HEK293 (cell line): ENCODE results near the gene PPIL4.

Source experiments
- CTCF ChIA-PET: fragments of 350-600 bp; formaldehyde crosslinking; extraction: SDS; loops from one replicate; lab custom pipeline; 2021; ENCODE audit warnings: antibody characterized with exemption; lab: Yijun Ruan, JAX
- POLR2A ChIA-PET: fragments of 300-600 bp; formaldehyde crosslinking; extraction: SDS; loops from one replicate; lab custom pipeline; 2020; ENCODE audit warnings: antibody characterized with exemption, inconsistent platforms; lab: Yijun Ruan, JAX
- H3K27ac ChIP-seq: fragments of 200-500 bp; sonication (Bioruptor generic); 2 replicates; pipeline ENCODE4 v1.5.1; 2014; ENCODE audit warnings: low read depth, low read length, control low read depth, inconsistent platforms; ENCODE audit errors: extremely low read depth
- H3K36me3 ChIP-seq, 2 experiments: fragments of 200-500 bp in 1 of 2; sonication (Bioruptor generic) in 1 of 2; 1 replicate in 1 of 2; 2 replicates in 1 of 2; pipeline ENCODE4 v1.5.1; 2014 to 2017; ENCODE audit warnings: inconsistent platforms in 2 of 2, low read length in 2 of 2; ENCODE audit not compliant: control insufficient read depth in 2 of 2, insufficient read depth in 1 of 2
- H3K4me1 ChIP-seq: fragments of 200-500 bp; sonication (Bioruptor generic); 2 replicates; pipeline ENCODE4 v1.5.1; 2014; ENCODE audit warnings: mild to moderate bottlenecking, low read length, inconsistent platforms; ENCODE audit not compliant: control insufficient read depth, insufficient read depth
- H3K4me3 ChIP-seq: 2 replicates; pipeline ENCODE4 v1.5.1; 2011; ENCODE audit warnings: low read depth, mild to moderate bottlenecking, control low read depth, low read length, moderate library complexity
- H3K9me3 ChIP-seq: fragments of 200-500 bp; sonication (Bioruptor generic); 2 replicates; pipeline ENCODE4 v1.5.1; 2014; ENCODE audit warnings: low read depth, low read length, inconsistent platforms; ENCODE audit not compliant: control insufficient read depth, insufficient read depth
- EGR2 ChIP-seq: fragments of 450-650 bp; formaldehyde crosslinking; IDR thresholded peaks from 2 replicates; pipeline ENCODE4 v1.5.1; 2016; ENCODE audit warnings: low read depth, missing biosample characterization, missing genetic modification characterization
- ZBTB8A ChIP-seq: fragments of 450-650 bp; formaldehyde crosslinking; IDR thresholded peaks from 2 replicates; pipeline ENCODE4 v1.5.1; 2016; ENCODE audit warnings: missing biosample characterization, missing genetic modification characterization
- ZFHX2 ChIP-seq: fragments of 450-650 bp; formaldehyde crosslinking; conservative IDR thresholded peaks from 2 replicates; pipeline ENCODE4 v1.5.1; 2016; ENCODE audit warnings: missing biosample characterization, missing genetic modification characterization
- ZFP3 ChIP-seq: fragments of 450-650 bp; formaldehyde crosslinking; IDR thresholded peaks from 2 replicates; pipeline ENCODE4 v1.5.1; 2016; ENCODE audit warnings: low read depth, missing biosample characterization, missing genetic modification characterization
- ZIC2 ChIP-seq: fragments of 450-650 bp; formaldehyde crosslinking; IDR thresholded peaks from 2 replicates; pipeline ENCODE4 v1.5.1; 2016; ENCODE audit warnings: missing biosample characterization, missing genetic modification characterization
- ZNF112 ChIP-seq: fragments of 450-650 bp; formaldehyde crosslinking; IDR thresholded peaks from 2 replicates; pipeline ENCODE4 v1.5.0; 2017; ENCODE audit warnings: missing biosample characterization, missing genetic modification characterization
- ZNF121 ChIP-seq: fragments of 450-650 bp; formaldehyde crosslinking; IDR thresholded peaks from 2 replicates; pipeline ENCODE4 v1.5.1; 2016; ENCODE audit warnings: missing biosample characterization, missing genetic modification characterization
- ZNF302 ChIP-seq: fragments of 450-650 bp; formaldehyde crosslinking; IDR thresholded peaks from 2 replicates; pipeline ENCODE4 v1.5.1; 2016; ENCODE audit warnings: missing biosample characterization, missing genetic modification characterization, low read depth
- ZNF624 ChIP-seq: fragments of 450-650 bp; formaldehyde crosslinking; IDR thresholded peaks from 2 replicates; pipeline ENCODE4 v1.5.1; 2017; ENCODE audit warnings: missing biosample characterization, missing genetic modification characterization
- TF ChIP-seq, protein P1 (sequence below): fragments of 450-650 bp; IDR thresholded peaks from 2 replicates; pipeline ENCODE4 v1.5.1; 2018; ENCODE audit warnings: missing biosample characterization, mild to moderate bottlenecking, missing genetic modification characterization
- TF ChIP-seq, protein P2 (sequence below): fragments of 450-650 bp; formaldehyde crosslinking; IDR thresholded peaks from 2 replicates; pipeline ENCODE4 v1.5.1; 2016; ENCODE audit warnings: missing biosample characterization, missing genetic modification characterization
- TF ChIP-seq, protein P3 (sequence below): fragments of 450-650 bp; formaldehyde crosslinking; IDR thresholded peaks from 2 replicates; pipeline ENCODE4 v1.5.1; 2016; ENCODE audit warnings: missing biosample characterization, missing genetic modification characterization
- TF ChIP-seq, protein P4 (sequence below): fragments of 450-650 bp; formaldehyde crosslinking; IDR thresholded peaks from 2 replicates; pipeline ENCODE4 v1.5.1; 2016; ENCODE audit warnings: missing biosample characterization, missing genetic modification characterization, low read depth
- TF ChIP-seq, protein P5 (sequence below): fragments of 450-650 bp; formaldehyde crosslinking; IDR thresholded peaks from 2 replicates; pipeline ENCODE4 v1.5.1; 2016; ENCODE audit warnings: missing biosample characterization, missing genetic modification characterization

Gene PPIL4

DNA sequence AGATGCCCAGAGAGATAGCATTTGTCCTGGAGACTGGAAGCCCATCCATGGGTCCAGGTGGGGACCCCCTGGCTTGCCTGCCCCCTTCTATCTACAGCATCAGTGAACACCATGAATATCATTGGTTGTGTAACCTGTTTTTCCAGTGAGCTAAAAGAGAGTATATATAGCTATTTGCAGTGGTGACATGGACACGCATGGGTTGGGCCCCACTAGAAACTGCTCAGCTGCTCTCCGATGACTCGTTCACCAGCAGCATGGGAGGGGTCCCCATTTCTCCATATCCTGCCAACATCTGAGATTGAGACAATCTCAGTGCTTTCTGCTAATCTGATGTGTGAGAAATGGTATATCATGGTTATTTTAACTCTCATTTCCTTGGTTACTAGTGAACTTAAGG lies 57.0 kb downstream of the PPIL4 start (continued):
- TF ChIP-seq, protein P1, sequence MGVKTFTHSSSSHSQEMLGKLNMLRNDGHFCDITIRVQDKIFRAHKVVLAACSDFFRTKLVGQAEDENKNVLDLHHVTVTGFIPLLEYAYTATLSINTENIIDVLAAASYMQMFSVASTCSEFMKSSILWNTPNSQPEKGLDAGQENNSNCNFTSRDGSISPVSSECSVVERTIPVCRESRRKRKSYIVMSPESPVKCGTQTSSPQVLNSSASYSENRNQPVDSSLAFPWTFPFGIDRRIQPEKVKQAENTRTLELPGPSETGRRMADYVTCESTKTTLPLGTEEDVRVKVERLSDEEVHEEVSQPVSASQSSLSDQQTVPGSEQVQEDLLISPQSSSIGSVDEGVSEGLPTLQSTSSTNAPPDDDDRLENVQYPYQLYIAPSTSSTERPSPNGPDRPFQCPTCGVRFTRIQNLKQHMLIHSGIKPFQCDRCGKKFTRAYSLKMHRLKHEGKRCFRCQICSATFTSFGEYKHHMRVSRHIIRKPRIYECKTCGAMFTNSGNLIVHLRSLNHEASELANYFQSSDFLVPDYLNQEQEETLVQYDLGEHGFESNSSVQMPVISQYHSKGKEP (tag by site-specific recombination) = peak; percentile 42; the same call in 1 of the 2 replicates
- TF ChIP-seq, protein P2, sequence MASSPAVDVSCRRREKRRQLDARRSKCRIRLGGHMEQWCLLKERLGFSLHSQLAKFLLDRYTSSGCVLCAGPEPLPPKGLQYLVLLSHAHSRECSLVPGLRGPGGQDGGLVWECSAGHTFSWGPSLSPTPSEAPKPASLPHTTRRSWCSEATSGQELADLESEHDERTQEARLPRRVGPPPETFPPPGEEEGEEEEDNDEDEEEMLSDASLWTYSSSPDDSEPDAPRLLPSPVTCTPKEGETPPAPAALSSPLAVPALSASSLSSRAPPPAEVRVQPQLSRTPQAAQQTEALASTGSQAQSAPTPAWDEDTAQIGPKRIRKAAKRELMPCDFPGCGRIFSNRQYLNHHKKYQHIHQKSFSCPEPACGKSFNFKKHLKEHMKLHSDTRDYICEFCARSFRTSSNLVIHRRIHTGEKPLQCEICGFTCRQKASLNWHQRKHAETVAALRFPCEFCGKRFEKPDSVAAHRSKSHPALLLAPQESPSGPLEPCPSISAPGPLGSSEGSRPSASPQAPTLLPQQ (tag by site-specific recombination) = peak; percentile 98
- TF ChIP-seq ZFP3 (tag by site-specific recombination) = no peak
- TF ChIP-seq ZNF112 = no peak
- no peak for TF ChIP-seq ZNF302 (tag by site-specific recombination)
- no peak for TF ChIP-seq ZNF624 (tag by site-specific recombination)
- TF ChIP-seq, protein P3, sequence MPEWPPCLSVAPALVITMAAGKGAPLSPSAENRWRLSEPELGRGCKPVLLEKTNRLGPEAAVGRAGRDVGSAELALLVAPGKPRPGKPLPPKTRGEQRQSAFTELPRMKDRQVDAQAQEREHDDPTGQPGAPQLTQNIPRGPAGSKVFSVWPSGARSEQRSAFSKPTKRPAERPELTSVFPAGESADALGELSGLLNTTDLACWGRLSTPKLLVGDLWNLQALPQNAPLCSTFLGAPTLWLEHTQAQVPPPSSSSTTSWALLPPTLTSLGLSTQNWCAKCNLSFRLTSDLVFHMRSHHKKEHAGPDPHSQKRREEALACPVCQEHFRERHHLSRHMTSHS = no peak

DNA sequence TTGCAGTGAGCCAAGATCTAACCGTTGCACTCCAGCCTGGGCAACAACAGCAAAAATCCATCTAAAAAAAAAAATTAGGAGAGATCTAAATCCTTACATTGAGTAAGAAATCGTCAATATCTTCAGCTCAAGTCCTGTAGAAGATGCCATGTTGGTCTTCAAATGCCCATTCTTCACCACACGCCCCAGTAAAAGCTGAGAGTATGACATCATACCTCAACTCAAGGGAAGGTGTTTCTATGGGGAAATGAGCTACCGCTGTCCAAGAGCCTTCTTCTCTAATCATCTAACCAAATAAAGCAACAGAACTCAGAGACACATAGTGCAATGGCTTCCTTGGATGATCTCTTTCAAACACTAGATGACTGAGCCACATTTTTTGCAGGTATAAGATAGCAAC lies 58.5 kb downstream of the PPIL4 start:
- H3K27ac ChIP-seq = no peak overlapping the region
- H3K4me1 ChIP-seq = no peaks in the 10 kb centered on the region
- TF ChIP-seq, protein P4, sequence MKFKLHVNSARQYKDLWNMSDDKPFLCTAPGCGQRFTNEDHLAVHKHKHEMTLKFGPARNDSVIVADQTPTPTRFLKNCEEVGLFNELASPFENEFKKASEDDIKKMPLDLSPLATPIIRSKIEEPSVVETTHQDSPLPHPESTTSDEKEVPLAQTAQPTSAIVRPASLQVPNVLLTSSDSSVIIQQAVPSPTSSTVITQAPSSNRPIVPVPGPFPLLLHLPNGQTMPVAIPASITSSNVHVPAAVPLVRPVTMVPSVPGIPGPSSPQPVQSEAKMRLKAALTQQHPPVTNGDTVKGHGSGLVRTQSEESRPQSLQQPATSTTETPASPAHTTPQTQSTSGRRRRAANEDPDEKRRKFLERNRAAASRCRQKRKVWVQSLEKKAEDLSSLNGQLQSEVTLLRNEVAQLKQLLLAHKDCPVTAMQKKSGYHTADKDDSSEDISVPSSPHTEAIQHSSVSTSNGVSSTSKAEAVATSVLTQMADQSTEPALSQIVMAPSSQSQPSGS = peak; percentile 71
- no peak for TF ChIP-seq ZBTB8A (tag by site-specific recombination)
- TF ChIP-seq, all 188 proteins: peak for 1
- no peaks in the 10 kb centered on the region for H3K36me3 ChIP-seq
- ChIA-PET CTCF (interaction anchor here (1.1 to 1.4 kb wide), 2 partner anchors 30 to 429 kb away, joined by 5 to 6 read pairs; no protein-coding TSS in a partner anchor), POLR2A (no interaction called here)
- no peak overlapping the region for H3K4me3 ChIP-seq
- H3K9me3 ChIP-seq = no peaks in the 10 kb centered on the region

DNA sequence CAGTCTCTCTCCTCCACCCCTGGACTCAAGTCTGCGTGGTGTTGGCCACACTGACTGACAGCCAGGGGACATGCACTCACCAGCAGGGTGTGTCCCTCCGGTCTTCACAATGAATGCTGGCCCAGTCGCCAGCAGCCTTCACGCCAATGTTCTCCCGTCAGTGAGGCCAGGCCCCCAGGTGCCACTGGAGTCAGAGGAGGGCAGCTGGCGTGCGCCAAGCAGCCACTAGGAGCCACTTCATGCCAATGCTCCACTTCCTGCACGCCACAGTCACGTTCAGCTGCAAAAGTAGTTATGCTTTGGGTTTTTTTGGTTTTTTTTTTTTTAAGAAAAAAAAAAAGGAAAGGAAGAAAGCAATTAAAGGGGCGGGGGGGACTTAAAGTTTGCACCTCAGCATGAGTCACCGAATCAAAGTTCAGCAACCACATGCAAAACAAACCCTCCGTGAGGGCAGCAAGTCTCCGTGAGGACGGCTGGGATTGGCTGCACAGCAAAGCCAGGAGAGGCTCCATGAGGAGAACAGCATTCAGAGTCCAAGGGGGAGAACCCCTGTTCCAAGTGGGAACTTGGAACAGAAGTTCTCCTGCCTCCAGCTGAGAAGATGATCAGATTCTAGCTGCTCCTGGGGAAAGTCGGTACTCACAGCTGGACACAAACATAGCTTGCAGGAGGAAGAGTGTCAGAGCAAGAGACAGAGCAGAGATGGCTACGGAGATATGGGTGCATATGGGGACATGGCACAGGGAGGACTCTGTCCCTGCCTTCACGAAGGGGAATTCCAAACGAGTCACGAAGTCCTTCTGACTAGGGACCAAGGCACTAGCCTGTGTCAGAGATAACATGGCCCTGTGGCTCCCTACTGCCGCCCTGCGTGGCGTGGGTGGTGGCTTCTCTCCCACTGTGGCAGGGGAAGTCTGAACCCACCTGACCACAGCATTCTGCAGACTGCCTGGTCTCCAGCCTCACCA lies 60.8 kb downstream of the PPIL4 start, which contains the start of gene ZC3H12D:
Gene ZC3H12D (minus strand): TSS at position 282 of the 968 bp plus-strand sequence. CDS start 10,471 bp downstream, outside the sequence.
- Histone ChIP-seq H3K9me3 (no peaks in the 10 kb centered on the region), H3K4me3 (no peak within 1 kb of the TSS)
- ChIA-PET POLR2A (no interaction called here), CTCF (interaction anchor here (1.0 kb wide), 1 partner anchor 32 kb away, joined by 3 read pairs; no protein-coding TSS in a partner anchor)
- TF ChIP-seq, protein P5, sequence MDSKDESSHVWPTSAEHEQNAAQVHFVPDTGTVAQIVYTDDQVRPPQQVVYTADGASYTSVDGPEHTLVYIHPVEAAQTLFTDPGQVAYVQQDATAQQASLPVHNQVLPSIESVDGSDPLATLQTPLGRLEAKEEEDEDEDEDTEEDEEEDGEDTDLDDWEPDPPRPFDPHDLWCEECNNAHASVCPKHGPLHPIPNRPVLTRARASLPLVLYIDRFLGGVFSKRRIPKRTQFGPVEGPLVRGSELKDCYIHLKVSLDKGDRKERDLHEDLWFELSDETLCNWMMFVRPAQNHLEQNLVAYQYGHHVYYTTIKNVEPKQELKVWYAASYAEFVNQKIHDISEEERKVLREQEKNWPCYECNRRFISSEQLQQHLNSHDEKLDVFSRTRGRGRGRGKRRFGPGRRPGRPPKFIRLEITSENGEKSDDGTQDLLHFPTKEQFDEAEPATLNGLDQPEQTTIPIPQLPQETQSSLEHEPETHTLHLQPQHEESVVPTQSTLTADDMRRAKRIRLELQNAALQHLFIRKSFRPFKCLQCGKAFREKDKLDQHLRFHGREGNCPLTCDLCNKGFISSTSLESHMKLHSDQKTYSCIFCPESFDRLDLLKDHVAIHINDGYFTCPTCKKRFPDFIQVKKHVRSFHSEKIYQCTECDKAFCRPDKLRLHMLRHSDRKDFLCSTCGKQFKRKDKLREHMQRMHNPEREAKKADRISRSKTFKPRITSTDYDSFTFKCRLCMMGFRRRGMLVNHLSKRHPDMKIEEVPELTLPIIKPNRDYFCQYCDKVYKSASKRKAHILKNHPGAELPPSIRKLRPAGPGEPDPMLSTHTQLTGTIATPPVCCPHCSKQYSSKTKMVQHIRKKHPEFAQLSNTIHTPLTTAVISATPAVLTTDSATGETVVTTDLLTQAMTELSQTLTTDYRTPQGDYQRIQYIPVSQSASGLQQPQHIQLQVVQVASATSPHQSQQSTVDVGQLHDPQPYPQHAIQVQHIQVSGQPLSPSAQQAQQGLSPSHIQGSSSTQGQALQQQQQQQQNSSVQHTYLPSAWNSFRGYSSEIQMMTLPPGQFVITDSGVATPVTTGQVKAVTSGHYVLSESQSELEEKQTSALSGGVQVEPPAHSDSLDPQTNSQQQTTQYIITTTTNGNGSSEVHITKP (tag by site-specific recombination) = peak; percentile 53
- TF ChIP-seq ZFHX2 (tag by site-specific recombination) (0 out of 2 replicates have a peak, but pooled peaks have one; percentile 14), ZIC2 (tag by site-specific recombination) (peak; percentile 23; the same call in 1 of the 2 replicates), ZNF121 (tag by site-specific recombination) (no peak), EGR2 (peak; percentile 24; the same call in 1 of the 2 replicates)
- TF ChIP-seq, all 188 proteins: peak for 4
- Histone ChIP-seq H3K27ac (no peak within 1 kb of the TSS), H3K36me3 (no peaks in the 10 kb centered on the region), H3K4me1 (no peaks in the 10 kb centered on the region)
